Activated T-cell treated with anti-CD3 and anti-CD28 coated beads, Interleukin-2, amount 50 U/mL, for 1 hour (primary cell): ENCODE data around the gene KRT74.
A peak's percentile ranks its signal among the peaks of the same experiment; 100 is the strongest.

ENCODE experiments used
- DNase-seq: peaks from one replicate; pipeline ENCODE4 v3.0.0-alpha.2; 2020

Gene KRT74

GRCh38 chr12:52568111-52568510 lies 5.5 kb downstream of the KRT74 start:
- DNase-seq: no peak

- peak; percentile 32 for DNase-seq
Measured at GRCh38 chr12:52566847-52567291, 6.8 kb downstream of the KRT74 start.

DNA sequence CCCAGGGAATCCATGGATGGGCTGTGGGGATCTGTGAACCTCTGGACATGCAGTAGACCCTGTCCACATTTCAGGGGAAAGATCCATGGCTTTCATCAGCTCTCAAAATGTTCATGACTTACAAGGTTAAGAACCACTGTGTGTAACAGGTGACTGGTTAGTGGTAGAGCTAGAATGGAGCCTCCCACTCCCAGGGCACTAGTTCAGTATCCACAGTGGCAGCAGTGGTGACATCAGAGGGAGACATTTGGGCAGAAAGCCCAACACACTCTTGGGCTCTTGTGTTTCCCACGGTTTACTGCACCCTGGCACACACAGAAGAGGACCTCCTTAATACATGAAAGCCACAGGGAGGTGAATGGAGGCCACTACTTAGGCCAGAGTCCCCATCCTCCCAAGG lies 9.1 kb downstream of the KRT74 start:
- no peak for DNase-seq

DNA sequence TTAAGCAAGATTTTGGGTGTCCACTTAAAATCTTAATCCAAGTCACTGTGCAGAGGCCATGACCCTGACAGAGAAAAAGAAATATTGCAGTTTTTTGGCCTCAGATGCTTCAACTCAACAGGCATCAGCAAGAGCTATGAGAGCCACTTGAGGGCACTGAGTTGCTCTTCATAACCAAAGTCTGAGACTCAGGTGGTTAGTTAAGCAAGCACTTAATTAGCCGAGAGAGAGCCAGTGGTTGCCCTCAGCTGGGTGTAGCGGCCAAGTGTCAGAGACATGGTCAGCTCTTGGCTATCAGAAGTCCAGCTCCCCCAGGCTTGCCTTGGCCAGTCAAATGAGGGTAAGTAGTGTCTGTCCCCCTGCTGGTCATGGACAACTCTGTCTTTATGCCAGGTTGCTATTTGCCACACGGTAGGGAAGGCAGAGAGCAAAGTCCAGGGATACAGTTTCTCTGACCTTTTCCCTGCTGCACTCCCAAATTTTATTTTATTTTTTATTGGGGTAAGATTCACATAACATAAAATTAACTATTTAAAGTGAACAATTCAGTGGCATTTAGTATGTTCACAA lies 11.7 kb downstream of the KRT74 start:
- no peak for DNase-seq

DNA sequence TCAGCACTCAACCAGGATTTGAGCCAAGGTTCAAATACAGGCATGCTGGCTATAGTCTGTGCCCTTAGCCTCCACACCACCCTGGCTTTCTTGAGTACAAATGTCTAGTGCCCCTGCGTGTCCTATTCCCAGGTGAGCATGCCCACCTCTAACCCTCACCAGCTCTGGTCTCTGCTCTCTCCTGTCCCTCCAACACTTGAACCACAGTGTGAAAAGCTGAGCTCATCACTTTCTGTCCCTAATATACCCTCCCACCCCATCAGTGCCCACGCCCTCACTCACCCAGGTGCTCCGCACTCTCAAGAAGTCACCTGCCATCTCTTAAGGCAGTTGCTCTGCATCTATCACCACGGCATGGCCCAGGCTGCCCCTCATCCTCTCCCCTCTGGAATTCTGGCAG lies 13.7 kb downstream of the KRT74 start:
- no peak for DNase-seq

- DNase-seq: no peak
Measured at GRCh38 chr12:52558781-52559445, 14.7 kb downstream of the KRT74 start.

DNA sequence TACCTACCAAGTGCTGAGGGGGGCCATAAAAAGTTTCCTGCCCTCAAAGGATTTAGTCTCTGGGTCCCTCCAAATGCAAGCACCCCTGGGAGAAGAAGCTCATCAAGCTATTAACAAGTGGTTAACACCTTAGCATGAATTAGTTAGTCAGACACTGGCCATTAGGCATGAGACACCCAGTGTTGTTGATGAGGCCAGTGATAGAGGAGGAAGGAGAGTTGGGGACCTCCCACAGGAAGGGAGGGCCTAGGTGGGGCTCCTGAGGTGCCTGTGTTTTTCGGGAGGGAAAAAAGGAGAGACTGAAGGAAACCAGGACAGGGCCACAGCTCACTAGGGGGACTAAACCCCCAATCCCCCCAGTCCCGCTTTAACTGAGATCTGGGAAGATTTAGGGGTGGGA lies 16.2 kb downstream of the KRT74 start:
- no peak for DNase-seq

- no peak for DNase-seq
Measured at GRCh38 chr12:52555577-52555976, 18.1 kb downstream of the KRT74 start.

DNA sequence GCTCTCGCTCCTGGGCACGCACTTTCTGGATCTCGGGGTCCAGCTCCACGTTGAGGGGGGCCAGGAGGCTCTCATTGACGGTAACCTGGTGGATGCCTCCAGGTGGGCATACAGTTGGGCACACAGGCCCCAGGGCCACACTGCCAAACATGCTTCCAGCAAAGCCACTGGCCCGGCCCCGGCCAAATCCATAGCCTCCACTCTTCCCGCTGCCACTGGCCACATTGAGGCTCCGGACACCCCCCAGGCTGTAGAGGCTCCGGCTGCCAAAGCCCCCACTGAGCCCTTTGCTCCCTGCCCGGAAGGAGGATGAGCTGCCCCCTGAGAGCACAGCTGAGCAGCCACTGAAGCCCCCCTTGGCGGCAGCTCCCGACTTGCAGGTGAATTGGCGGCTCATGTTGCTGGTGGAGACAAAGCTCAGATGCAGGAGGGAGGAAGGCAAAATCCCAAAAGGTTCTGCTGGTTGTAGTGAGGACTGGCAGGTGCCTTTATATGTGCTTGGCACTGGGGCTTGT lies 20.9 kb downstream of the KRT74 start, which contains the start of gene KRT71:
Gene KRT71, minus strand, starts transcription at position 465 of the 515 bp plus-strand sequence. Its CDS starts 68 bp downstream, at position 397.
- no peak for DNase-seq

DNA sequence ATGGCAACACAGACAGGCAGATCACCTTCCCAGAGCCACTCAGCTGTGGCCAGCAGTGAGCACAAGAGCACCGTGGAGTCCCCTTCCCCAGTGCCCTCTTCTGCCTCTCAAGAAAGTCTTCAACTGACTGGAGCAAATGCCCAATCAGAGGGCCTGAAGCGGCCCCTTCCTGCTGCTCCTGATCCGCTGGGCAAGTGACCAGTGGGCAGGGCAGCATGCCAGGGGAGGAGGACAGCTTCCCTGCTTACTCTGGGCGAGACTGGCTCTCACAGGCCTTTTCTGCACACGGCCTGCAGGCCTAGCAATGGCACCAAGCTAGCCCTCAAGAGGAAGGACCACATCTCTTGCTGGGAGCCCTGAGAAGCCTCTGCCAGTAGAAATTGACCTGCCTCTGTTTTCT lies 21.6 kb downstream of the KRT74 start:
- no peak for DNase-seq

- no peak for DNase-seq
Measured at GRCh38 chr12:52551216-52551865, 22.3 kb downstream of the KRT74 start.

DNA sequence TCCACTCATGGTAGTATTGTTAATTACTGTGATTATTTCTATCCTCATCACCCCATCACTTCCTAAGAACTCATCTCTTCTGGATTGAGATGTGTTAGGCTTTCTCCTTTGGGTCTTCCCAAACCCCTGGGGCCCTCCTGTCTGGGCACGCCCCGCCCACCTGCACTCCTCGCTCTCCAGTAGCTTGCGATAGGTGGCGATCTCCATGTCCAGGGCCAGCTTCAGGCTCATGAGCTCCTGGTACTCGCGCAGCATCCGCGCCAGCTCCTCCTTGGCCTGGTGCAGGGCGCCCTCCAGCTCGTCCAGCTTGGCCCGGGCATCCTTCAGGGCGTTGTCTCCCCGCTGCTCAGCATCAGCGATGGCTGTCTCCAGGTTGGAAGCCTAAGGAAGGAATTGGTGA lies 27.5 kb downstream of the KRT74 start:
- DNase-seq: no peak

- DNase-seq: no peak
Measured at GRCh38 chr12:52543985-52544883, 29.4 kb downstream of the KRT74 start.

DNA sequence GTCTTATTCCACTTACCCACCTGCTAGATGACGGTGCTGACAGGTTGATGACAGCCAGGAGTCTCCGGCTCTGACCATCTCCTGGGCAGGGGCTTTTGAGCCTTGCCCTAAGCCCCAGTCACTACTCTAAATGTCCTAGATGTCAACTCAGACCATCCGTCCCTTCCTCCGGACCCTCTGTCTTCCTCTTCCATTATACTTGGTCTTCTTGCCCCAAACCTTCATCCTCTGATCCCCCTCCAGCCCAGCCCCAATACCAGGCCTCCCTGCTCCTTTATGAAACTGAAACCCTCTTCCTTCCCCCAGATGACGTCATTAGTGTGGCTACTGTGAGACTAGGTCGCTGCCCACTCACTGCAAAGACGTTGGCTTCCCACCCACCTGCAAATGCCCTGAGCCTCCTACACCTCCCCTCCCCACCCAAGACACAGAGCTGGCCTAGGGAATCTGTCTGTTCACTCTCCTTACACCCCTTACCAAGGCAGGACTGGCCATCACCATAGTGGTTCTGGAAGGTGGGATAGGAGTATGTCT lies 30.8 kb downstream of the KRT74 start:
- DNase-seq: no peak

GRCh38 chr12:52542157-52542556 lies 31.5 kb downstream of the KRT74 start:
- no peak for DNase-seq

DNA sequence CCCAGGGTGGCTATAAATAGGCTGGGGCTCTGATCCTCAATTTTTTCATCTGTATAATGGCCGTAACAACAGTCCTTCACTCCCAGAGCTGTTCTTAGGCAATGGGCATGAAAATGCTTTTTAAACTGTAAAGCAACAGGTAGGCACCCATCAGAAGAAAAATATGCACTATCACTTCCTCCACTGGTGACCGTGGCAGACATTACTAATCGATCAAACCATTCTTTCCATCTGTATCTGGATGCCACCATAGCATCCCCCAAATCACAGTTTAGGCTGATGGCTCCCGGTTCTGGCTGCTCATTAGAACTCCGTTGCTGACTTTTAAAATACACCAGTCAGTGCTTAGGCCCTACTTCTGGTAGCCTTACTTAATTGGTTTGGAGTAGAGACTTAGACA lies 31.9 kb downstream of the KRT74 start:
- DNase-seq: no peak

DNA sequence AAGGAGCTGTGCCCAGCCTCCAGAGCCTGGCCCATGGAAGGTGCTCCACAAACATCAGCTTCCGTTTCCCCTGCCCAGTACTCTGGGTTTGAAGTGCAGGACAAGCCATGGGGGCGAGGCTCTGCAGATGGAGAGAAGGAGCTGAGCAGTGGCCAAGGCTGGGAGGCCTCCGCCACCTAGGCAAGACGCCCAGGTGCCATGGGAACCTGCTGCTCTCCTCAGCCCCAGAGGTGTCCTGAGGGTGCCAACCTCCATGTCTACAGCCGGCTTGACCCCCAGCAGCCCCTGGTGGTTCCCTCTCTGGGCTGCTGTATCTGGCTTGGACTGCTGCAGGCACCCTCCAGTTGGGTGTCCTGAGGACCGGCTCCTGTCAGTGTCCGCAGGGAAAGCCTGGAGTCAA lies 33.1 kb downstream of the KRT74 start:
- no peak for DNase-seq

DNA sequence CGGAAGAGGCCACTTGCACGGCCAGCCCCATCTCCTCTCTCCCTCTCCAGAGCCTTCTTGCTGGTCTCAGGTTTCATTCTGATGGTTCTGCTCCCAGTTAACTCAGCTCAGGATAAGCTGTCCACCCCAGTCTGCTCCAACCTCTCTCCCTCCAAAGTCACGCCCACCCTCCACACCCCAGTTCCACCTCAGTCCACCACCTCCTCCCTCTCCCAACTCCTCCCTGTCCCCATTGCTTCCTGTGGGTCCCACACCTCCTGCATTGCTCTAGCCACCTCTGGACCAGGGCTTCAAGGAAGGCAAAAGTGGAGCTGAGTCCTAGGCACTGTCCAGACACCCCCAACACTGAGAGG lies 33.8 kb downstream of the KRT74 start:
- DNase-seq: no peak

DNA sequence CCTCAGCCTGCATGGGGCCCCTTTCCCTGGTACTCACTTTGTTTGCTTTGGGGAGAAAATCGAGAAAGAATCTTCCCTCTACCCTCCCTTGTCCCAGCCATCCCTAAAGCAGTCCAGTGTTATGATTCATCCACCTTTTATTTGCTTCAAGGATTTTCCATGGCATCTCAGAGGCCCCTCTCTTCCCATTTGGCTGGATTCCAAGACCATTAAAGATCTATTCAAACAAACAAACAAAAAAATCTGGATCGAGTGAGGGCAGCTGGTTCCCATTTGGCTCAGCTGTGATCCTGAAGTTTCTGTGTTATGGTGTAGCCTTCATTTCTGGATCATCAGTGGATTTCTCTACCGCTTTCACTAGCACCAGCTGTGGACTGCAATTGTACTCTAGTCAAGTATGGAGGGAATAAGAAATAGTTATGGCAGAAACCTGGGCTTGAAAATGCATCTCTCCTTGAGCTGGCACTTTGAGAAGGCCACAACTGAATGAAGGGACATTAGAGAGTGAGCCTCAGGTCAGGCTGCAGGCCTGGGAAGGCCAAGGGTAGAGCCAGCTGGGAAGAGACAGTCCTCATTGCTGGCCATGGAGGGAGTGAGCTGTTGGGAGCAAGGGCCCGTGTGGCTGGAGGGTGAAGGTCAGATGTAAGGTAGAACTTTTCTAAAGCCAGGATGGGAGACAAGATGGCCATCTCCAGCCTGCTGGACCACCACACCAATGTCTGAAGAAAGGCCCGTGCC lies 34.4 kb downstream of the KRT74 start:
- DNase-seq: no peak

DNA sequence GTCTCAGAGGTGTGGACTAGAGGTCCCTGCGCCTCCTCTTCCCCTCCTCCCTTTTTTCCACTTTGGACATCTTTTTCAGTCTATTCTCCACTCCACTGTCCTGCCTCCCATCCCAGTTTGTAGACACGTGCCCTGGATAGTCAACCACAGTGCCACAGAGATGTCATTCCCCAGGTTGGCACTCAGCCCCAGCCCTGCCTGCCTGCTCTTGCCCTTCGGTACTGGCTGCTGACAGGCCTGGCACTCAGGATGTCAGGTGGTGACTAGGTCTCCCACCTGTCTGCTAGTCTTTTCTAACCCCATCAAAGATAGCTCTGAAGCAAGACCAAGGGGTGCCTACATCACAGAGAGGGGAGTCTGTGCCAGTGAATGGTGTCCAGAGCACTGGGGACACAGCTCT lies 36.5 kb downstream of the KRT74 start:
- no peak for DNase-seq

GRCh38 chr12:52535574-52535973 lies 38.1 kb downstream of the KRT74 start:
- DNase-seq: no peak

DNA sequence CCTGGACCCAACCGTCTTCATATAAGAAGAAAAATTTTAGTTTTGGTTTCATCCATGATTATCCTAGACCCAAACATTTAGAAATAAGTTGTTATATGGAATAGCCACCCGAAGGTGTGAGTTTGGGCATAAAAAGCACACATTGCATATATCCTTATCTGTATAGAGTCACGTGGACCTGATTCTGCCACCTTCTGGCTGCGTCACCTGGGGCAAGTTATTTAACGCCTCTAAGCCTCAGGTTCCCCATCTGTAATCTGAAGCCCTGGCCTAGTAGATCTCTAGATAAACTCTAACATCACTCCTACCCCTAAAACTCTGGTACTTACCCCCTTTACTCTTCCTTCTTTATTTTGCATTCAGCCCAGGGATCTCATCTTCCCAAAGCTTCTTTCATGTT lies 39.2 kb downstream of the KRT74 start:
- DNase-seq: no peak
